A172 (cell line): Measurements from ENCODE around the gene MUL1. TPM values are rescaled to one million over a fixed set of nuclear protein-coding genes. Genes with fewer than 3 reads are reported as not detected.

ENCODE experiments used
- DNase-seq: peaks from one replicate; pipeline ENCODE4 v3.0.0-alpha.2; 2015; ENCODE audit warnings: low spot score
- total RNA-seq: library from RNA; depleted of rRNA; stranded (reverse); fragments of >200 nt; shearing (Covaris generic); gene quantifications from 2 replicates; pipeline ENCODE4 v1.2.3, GENCODE V29; 2014; rRNA removed

MUL1 gene
- total RNA-seq, 1 experiment from 2014 or later, result 26.6 TPM

DNA sequence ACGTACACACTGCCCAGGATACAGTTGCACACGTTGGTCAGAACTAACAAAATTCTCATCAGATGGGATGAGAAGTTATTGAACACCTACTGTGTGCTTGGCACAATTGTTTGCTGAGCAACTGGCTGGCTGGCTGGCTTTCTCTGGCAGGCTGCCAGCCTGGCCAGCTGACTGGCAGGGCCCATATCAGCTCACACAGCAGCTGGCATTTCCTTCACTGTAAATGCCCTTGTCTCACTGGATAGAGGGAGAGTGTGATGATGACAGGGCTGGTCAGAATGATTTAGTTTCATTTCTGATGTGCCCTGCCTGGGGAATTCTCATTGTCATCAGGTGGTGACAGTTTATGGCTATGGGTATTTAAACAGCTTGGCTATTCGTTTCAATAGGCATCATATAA lies 37.8 kb downstream of the MUL1 start:
- DNase-seq, result no peak

DNA sequence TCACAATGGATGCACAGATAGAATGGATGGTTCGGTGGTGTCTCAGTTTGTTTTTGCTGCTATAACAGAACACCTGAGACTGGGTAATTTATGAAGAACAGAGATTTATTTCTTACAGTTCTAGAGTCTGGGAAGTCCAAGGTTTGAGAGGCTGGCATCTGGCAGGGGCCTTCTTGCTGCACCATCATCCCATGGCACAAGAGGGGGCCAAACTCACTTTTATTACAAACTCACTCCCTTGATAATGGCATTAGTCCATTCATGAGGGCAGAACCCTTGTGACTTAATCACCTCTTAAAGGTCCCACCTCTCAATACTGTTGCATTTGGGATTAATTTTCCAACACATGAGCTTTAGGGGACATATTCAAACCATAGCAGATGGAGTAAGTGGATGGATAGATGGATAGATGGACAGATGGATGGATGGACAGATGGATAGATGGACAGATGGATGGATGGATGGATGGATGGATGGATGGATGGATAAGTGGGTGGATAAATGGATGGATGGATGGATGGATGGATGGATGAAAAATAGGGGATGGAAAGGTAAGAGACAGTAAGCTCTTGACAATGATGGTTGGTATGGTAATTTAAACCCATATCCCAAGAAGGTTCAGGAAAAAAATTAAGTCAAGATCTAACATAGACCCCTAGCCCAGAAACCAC lies 38.4 kb downstream of the MUL1 start:
- no peak for DNase-seq

DNA sequence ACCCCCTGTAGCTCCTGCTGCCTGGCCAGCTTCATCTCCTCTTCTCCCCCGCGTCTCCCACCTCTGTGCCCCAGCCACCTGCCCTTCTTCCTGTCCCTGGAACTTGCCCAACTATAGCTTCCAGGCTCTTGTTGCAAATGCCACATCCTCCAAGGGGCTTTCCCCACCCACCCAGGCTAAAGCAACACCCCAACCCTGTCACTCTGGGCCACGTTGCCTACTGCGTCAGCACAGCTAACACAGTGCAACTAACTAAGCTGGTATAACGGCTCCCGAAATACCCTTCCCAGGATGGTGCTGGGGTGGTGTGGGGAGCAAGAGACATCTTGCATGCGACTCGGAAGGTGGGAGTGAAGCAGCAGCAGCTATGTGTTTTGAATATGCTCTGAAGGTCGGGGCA lies 41.7 kb downstream of the MUL1 start:
- no peak for DNase-seq

DNA sequence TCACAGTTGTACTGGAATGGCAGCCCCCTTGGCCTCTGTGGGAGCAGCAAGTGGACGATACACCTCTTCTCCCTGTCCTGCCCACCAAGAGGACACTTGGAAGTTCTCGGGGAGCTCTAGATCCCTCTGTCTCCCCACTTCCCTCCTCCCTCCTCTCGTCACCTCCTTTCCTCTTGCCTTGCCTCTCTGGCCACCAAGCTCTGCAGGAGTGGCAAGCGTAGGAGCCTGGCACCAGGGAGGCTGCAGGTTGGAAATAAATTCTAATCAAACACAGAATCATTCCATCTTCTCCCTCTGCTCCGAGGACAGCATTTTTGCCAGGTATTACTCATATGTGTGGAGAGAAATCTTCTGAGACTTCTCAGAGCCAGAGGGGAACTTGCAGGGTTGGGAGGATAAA lies 42.8 kb downstream of the MUL1 start:
- DNase-seq, result no peak

DNA sequence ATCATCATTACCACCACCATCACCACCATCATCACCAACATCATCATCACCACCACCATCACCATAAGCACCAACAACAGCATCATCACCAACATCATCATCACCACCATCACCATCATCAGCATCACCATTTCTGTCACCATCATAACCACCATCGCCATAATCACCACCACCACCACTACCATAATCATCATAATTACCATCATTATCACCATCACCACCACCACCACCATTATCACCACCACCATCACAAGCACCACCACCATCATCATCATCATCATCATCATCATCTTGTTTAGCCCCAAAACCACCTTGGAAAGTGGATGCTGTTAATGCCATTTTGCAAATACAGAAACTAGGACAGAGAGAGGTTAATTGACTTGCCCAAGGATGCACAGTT lies 44.4 kb downstream of the MUL1 start:
- DNase-seq, result no peak

DNA sequence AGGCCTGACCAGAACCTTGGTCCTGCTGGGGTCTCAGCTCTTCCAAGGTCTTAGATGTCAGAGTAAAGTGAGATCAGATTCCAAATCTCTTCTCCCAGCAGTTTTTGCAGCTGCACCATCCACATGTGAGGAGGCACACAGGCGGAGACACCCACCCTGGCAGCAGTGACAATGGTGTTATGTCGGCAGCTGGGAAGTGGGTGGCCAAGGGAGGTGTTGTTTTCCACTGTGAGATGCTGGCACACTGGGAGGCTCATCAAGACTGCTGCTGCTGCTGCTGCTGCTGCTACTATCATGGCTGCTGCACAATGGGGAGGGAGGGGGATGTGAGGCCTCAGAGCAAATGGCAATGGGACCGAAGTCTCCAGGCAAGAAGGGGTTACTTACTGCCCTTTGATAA lies 45.6 kb downstream of the MUL1 start:
- no peak for DNase-seq

DNA sequence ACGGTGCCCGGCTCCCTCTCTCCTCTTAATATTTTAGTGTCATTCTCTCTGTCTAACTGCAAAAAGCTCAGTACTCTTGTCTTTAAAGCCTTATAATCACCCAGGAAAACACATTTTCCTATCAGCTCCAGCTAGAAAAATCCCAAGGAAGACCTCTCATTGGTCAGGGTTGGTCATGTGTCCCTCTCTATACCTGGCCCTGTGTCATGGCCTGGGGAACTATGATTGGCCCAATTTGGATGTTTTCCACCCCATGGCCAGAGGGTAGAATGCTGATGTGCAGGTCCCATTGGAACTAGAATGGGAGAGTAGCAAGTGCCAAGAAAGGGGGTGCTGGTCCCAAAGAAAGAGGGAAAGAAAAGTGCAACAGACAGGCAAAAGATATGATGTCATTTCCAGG lies 49.2 kb downstream of the MUL1 start:
- no peak for DNase-seq

DNA sequence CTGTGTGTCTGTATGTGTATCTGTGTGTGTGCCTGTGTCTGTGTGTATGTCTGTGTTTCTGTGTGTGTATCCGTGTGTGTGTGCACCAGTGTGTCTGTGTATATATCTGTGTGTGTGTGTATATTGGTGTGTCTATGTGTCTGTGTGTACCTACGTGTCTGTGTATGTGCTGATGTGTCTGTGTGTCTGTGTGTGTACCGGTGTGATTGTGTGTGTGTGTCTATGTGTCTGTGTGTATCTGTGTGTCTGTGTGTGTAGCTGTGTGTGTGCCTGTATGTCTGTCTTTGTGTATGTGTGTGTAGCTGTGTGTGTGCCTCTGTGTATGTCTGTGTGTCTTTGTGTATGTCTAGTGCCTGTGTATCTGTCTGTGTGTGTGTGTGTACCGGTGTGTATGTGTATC lies 53.9 kb downstream of the MUL1 start:
- no peak for DNase-seq

DNA sequence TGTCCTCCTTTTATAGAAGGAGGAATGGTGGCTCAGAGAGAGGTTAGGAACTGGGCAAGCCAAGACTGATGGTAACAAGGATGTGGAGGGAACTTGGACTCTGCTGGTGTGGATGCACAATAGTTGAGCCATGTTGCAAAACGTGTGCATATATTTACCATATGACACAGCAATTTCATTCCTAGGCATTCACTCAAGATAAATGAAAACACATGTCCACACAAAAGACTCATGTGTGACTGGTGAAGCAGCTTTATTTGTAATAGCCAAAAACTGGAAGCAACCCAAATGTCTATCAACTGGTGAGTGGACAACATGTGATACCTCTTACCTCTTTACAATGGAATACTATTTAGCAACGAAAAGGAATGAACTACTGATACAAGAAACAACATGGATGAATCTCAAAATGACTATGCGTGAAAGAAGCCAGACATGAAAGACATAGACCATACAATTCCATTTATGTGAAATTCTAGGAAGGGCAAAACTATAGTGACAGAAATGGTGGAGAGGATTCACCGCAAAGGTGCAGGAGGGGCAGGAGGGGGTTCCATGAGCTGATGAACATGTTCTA lies 58.1 kb downstream of the MUL1 start:
- no peak for DNase-seq

Other genes with a start within 250 kb of the MUL1 start
- not detected in 2 replicates for gene VWA5B1, start 217.3 kb downstream of the MUL1 start, total RNA-seq
- 2.9 and 3.6 TPM in 2 replicates for gene CAMK2N1, start 21.9 kb downstream of the MUL1 start, total RNA-seq
- gene FAM43B, start 44.4 kb upstream of the MUL1 start, total RNA-seq, result 0.09 and 0.12 TPM in 2 replicates
- gene CDA, start 80.9 kb upstream of the MUL1 start, total RNA-seq, result 0.19 and 0.96 TPM in 2 replicates
- 44.8 and 57.9 TPM in 2 replicates for gene PINK1, start 125.3 kb upstream of the MUL1 start, total RNA-seq
- gene DDOST, start 153.2 kb upstream of the MUL1 start, total RNA-seq, result 211 and 238 TPM in 2 replicates
- 2.1 and 3.6 TPM in 2 replicates for gene KIF17, start 209.9 kb upstream of the MUL1 start, total RNA-seq
- 17.9 and 20.0 TPM in 2 replicates for gene SH2D5, start 224.6 kb upstream of the MUL1 start, total RNA-seq